SK-N-SH (cell line): ENCODE results near the gene SSPN.

Source experiments
- CHD2 ChIP-seq: fragments of 150-350 bp; IDR thresholded peaks from 2 replicates; pipeline ENCODE4 v1.6.1; 2018; ENCODE audit warnings: low read length; ENCODE audit not compliant: partially characterized antibody
- CTCF ChIP-seq: fragments of 200-600 bp; sonication (generic); IDR thresholded peaks from 2 replicates; pipeline ENCODE4 v1.6.1; 2017; ENCODE audit warnings: antibody characterized with exemption, mild to moderate bottlenecking, moderate library complexity
- EP300 ChIP-seq, 2 experiments: IDR thresholded peaks; 2 replicates each; pipeline versions ENCODE4 v1.4.0 to v1.6.1; 2012; ENCODE audit warnings: borderline replicate concordance in 1 of 2, low read depth in 1 of 2, low read length in 1 of 2
- GABPA ChIP-seq: IDR thresholded peaks from 2 replicates; pipeline ENCODE4 v1.4.0; 2012; ENCODE audit warnings: low read depth, mild to moderate bottlenecking
- JUND ChIP-seq: IDR thresholded peaks from 2 replicates; pipeline ENCODE4 v1.4.0; 2012
- MEF2A ChIP-seq: IDR thresholded peaks from 2 replicates; pipeline ENCODE4 v1.4.0; 2012; ENCODE audit warnings: low read depth, borderline replicate concordance
- MXI1 ChIP-seq: IDR thresholded peaks from 2 replicates; pipeline ENCODE4 v1.6.1; 2012; ENCODE audit warnings: mild to moderate bottlenecking, low read depth, low read length, improper control_type of control experiment
- POLR2AphosphoS5 ChIP-seq: IDR thresholded peaks from 2 replicates; pipeline ENCODE4 v1.6.1; 2012; ENCODE audit warnings: low read depth, low read length
- RCOR1 ChIP-seq: fragments of 150-350 bp; IDR thresholded peaks from 2 replicates; pipeline ENCODE4 v1.6.1; 2017; ENCODE audit warnings: antibody characterized with exemption, low read length
- SIN3A ChIP-seq: IDR thresholded peaks from 2 replicates; pipeline ENCODE4 v1.6.1; 2012; ENCODE audit warnings: low read depth, mild to moderate bottlenecking, low read length, moderate library complexity, borderline replicate concordance
- TF ChIP-seq, protein P1 (sequence below): IDR thresholded peaks from 2 replicates; pipeline ENCODE4 v1.4.0; 2012; ENCODE audit warnings: low read depth, borderline replicate concordance
- TF ChIP-seq, protein P2 (sequence below): fragments of 150-350 bp; IDR thresholded peaks from 2 replicates; pipeline ENCODE4 v1.6.1; 2017; ENCODE audit warnings: antibody characterized with exemption, low read length, low read depth, borderline replicate concordance
- TF ChIP-seq, protein P3 (sequence below): IDR thresholded peaks from 2 replicates; pipeline ENCODE4 v1.6.1; 2012; ENCODE audit warnings: mild to moderate bottlenecking, low read depth, low read length, moderate library complexity

- TF ChIP-seq SIN3A (no peak), POLR2AphosphoS5 (no peak), CTCF (no peak), JUND (no peak), GABPA (no peak), EP300 (IDR thresholded peaks at IDR 0.05; ENCODE audit: borderline replicate concordance in 1 of 2, low read depth in 1 of 2, low read length in 1 of 2) (no peak), MEF2A (no peak), MXI1 (no peak), RCOR1 (no peak), CHD2 (no peak)
- TF ChIP-seq, protein P1, sequence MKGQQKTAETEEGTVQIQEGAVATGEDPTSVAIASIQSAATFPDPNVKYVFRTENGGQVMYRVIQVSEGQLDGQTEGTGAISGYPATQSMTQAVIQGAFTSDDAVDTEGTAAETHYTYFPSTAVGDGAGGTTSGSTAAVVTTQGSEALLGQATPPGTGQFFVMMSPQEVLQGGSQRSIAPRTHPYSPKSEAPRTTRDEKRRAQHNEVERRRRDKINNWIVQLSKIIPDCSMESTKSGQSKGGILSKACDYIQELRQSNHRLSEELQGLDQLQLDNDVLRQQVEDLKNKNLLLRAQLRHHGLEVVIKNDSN, result no peak
- TF ChIP-seq, protein P2, sequence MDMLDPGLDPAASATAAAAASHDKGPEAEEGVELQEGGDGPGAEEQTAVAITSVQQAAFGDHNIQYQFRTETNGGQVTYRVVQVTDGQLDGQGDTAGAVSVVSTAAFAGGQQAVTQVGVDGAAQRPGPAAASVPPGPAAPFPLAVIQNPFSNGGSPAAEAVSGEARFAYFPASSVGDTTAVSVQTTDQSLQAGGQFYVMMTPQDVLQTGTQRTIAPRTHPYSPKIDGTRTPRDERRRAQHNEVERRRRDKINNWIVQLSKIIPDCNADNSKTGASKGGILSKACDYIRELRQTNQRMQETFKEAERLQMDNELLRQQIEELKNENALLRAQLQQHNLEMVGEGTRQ, result no peak
- TF ChIP-seq, protein P3, sequence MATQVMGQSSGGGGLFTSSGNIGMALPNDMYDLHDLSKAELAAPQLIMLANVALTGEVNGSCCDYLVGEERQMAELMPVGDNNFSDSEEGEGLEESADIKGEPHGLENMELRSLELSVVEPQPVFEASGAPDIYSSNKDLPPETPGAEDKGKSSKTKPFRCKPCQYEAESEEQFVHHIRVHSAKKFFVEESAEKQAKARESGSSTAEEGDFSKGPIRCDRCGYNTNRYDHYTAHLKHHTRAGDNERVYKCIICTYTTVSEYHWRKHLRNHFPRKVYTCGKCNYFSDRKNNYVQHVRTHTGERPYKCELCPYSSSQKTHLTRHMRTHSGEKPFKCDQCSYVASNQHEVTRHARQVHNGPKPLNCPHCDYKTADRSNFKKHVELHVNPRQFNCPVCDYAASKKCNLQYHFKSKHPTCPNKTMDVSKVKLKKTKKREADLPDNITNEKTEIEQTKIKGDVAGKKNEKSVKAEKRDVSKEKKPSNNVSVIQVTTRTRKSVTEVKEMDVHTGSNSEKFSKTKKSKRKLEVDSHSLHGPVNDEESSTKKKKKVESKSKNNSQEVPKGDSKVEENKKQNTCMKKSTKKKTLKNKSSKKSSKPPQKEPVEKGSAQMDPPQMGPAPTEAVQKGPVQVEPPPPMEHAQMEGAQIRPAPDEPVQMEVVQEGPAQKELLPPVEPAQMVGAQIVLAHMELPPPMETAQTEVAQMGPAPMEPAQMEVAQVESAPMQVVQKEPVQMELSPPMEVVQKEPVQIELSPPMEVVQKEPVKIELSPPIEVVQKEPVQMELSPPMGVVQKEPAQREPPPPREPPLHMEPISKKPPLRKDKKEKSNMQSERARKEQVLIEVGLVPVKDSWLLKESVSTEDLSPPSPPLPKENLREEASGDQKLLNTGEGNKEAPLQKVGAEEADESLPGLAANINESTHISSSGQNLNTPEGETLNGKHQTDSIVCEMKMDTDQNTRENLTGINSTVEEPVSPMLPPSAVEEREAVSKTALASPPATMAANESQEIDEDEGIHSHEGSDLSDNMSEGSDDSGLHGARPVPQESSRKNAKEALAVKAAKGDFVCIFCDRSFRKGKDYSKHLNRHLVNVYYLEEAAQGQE, result no peak
These were observed 36.1 kb downstream of the SSPN start for GRCh38 chr12:26231470-26231869.
